Measurements from ENCODE around the gene CALY.
A peak's percentile ranks its signal among the peaks of the same experiment; 100 is the strongest.
"Not testable (repeated sequence)": the region's sequence is repeated elsewhere in the genome, so short reads cannot be mapped to it uniquely, and the experiment has no call there.

Gene CALY, protein sequence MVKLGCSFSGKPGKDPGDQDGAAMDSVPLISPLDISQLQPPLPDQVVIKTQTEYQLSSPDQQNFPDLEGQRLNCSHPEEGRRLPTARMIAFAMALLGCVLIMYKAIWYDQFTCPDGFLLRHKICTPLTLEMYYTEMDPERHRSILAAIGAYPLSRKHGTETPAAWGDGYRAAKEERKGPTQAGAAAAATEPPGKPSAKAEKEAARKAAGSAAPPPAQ

GRCh38 chr10:133336577-133337369, at the start of gene CALY:
CALY (minus strand) TSS chr10:133336896; CDS start chr10:133328989, 7,907 bp downstream.
- peak in 47 of 56 donors; percentile 14 to 85 (median 59) for DNase-seq

DNA sequence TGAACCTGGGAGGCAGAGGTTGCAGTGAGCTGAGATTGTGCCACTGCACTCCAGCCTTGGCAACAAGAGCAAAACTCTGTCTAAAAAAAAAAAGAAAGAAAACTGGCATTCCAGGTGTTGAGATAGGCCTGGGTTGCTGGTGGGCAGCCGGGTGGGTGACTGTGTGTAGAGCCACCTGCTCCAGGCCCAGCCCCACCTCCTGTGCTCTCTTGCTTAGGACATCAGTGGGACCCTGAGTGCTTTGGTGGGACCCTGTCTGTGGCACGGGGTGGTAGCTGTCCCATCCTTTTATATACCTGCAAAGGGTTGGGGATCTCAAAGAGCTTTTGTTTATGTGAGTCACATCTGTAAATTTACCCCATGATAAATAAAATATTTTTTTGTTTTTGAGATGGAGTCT, 48.5 kb upstream of the CALY start:
- DNase-seq: no peak

GRCh38 chr10:133384071-133384470, 47.4 kb upstream of the CALY start:
- DNase-seq: no peak

- DNase-seq: no peak
Observed at GRCh38 chr10:133383551-133383950, 46.9 kb upstream of the CALY start.

GRCh38 chr10:133381036-133381435, 44.3 kb upstream of the CALY start:
- no peak for DNase-seq

GRCh38 chr10:133379801-133380666, 43.3 kb upstream of the CALY start:
- DNase-seq: peak in 24 of 56 donors; percentile 3 to 67 (median 48)

- peak in 35 of 56 donors; percentile 17 to 78 (median 50) for DNase-seq
Observed at GRCh38 chr10:133379152-133379800, 42.6 kb upstream of the CALY start, which contains the start of gene PAOX. PAOX (plus strand) TSS chr10:133379262; CDS start chr10:133379317, 55 bp downstream.

DNA sequence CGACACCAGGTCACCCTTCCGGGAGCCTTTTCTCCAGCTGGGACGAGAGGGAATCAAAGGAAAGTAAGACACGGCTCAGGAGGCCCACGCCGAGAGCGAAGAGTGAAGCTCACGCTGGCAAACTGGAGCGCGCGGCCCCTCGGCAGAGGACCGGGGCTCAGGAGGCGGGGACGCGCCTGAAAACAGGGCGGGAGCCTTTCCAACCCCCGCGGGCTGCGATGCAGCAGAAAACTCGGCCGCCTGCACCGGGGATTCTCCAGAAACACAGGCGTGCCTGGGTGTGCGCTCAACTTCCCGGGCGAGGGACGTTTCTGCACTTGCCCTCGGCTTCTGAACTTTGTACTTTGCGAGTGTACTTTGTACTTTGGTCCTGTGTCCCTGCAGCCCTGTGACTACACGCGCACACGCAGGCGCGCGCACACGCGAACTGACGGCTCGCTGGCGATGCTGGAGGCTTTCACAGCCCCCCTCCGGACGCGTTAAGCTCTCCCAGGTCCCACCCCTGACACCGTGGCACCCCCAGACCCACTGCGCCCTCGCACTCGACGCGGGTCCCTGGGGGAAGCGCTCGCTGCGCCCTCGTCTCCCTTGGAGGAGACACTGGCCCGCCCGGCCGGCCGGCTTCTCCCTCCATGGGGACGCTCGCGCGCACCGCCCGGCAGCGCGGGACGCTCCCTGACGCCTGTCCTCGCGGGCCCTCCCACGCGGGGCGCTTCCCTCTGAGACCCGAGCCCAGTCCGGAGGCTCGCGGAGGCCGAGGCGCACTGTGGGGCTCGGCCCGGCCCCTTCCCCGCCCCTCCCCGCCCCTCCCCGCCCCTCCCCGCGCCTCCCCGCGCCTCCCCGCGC, 41.8 kb upstream of the CALY start:
- peak in 43 of 56 donors; percentile 14 to 80 (median 63) for DNase-seq

DNA sequence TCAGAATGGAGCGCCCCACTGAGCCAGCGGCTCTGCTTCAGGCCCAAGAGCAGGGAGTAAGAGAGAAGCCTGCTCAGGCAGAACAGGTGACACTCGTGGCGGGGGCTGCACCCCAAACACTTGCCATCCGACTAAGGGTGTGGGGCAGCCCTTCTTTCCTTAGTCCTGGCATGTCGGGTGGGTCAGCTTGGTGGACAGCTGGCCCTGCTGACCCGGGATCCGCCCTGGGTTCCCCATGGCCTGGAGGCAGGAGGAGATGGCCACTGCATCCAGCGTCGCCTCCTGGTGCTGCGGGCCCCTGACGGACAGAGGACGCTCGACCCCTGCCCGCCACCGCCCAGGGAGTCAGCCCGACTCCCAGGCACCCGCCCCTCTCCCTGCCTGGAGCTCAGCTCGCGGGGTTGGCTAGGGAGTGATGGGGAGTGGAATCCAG, 41.1 kb upstream of the CALY start:
- no peak for DNase-seq

DNA sequence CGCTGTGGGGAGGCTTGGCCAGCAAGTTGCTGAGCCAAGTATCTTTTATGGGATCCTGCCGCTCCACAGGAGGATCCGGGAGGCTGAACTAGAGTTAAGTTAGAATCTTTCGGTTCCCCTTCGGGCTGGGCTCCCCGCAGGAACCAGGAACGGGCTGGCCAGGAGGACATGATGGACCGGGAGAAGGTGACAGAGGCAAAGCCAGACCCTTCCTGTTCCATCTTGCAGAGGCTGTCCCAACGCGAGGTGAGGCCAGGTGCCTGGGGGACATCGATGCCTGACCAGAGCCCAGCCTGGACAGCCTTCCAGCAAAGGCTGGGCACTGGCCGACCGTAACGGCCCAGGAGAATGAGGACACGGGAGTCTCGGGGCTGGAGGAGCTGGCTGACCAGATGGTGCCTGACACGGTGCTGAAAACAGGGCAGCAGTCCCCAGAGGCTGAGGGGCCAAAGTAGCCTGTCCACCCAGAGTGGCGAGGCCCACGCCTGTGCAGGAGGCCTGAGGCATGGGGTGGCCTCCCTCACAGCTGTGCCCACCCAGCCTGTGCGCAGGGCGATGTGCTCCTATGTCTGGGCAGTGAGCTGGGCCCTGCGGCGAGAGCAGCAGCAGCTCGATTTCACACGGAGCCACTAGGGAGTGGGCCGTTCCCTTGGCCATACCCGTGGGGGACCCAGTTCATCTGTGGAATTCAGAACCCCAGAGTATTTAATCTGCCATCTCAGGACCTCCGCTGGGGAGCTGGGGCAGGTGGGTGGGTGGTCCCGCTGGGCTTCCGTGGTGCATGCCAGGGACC, 40.5 kb upstream of the CALY start:
- DNase-seq: no peak

DNA sequence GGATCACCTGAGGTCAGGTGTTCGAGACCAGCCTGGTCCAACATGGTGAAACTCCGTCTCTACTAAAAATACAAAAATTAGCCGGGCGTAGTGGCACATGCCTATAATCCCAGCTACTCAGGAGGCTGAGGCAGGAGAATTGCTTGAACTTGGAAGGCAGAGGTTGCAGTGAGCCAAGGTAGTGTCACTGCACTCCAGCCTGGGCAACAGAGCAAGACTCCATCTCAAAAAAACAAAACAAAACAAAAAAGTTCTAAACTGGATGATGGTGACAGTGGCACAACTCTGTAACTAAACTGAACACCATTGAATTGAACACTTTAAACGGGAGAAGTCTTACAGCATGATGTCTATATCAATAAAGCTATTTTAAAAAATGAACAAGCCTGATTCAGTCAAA, 39.5 kb upstream of the CALY start:
- DNase-seq: not testable (repeated sequence)

DNA sequence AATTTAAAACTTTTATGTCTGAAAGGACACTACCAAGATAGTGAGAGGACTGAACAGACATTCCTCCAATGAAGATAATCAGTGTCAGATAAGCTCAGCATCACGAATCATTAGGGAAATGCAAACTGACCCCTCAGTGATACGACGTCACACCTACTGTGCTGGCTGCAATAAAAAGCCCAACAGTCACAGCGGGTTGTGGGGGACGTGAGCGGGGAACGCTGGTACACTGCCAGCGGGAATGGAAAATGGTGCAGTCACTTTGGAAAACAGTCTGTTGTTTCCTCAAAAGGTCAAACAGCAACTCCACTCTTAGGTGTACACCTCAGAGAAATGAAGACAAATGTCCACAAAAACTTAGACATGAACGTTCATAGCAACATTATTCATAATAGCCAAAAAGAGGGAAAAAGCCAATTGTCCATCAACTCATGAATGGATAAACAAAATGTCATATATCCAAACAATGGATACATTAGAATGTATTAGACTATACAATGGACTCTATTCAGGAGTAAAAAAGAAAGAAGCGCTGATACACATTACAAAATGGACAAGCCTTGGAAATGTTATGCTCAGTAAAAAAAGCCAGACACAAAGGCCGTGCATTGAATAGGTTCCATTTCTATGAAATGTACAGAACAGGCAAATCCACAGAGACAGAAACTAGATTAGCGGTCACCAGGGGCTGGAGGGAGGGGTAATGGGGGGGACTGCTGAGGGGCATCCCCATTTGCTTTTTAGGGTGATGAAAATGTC, 38.8 kb upstream of the CALY start:
- peak in 6 of 56 donors; percentile 2 to 35 (median 18) for DNase-seq

DNA sequence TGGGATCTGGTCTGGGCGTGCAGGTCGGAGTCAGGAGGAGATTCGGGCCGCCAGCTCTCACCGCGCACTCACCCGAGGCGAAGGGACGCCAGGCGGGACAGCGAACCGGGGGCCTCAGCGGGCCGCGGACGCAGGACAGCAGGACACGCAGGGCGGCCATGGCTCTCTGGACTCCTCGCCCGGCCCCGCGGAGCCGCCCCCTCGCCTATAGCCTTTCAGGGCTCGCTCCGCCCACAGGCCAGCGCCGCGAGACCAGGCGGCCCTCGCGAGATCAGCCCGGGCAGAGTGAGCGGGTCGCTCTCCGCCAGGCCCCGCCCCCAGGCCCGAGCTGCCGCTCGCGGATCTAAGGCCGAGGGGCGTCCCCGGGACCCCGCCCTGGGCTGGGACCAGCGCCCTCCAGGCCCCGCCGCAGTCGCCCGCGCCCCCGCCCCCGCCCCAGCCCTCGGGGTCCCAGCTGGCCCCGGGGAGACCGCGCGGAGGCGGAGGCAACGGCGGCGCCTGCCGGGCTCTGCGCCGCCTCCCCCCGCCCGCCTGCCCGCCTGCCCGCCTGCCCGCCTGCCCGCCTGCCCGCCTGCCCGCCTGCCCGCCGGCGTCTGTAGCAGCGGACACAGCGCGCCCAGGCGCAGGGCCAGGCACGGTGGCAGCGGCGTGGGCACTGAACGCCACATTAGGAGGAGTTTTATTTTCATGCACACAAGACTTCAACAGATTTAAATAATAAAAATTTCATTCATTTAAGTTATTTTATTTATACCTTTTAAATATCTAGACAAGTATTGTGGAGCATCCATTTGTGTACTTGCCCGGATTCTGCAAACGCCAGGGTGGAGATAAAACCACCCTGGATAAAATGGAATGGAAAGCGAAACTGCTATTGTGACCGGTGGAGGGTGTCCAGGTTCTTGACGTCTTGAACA, 36.7 kb upstream of the CALY start, which contains the start of gene ECHS1:
TSS of gene ECHS1 (minus strand) at position 181 of the 917 bp plus-strand sequence. CDS start at position 160, 21 bp downstream.
- DNase-seq: peak; percentile 22 to 97 (median 84)

DNA sequence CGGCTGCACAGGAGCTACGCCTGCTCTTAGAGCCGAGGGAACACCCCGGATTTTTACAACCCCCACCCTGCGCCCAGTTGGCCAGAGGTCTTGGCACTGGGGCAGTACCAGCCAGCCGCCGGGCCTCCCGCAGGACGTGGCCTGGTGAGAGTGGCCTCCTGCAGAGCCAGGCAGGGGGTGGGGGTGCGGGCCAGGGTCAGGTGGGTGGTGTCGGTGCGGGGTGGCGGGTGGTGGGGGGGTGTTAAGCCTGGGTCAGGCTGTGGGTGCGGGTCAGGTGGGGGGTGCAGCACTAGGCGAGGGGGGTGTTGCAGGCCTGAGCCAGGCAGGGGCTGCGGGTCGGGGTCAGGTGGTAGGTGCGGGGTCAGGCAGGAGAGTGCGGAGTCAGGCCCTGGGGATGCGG, 35.8 kb upstream of the CALY start:
- peak in 1 of 56 donors; percentile 54 for DNase-seq

DNA sequence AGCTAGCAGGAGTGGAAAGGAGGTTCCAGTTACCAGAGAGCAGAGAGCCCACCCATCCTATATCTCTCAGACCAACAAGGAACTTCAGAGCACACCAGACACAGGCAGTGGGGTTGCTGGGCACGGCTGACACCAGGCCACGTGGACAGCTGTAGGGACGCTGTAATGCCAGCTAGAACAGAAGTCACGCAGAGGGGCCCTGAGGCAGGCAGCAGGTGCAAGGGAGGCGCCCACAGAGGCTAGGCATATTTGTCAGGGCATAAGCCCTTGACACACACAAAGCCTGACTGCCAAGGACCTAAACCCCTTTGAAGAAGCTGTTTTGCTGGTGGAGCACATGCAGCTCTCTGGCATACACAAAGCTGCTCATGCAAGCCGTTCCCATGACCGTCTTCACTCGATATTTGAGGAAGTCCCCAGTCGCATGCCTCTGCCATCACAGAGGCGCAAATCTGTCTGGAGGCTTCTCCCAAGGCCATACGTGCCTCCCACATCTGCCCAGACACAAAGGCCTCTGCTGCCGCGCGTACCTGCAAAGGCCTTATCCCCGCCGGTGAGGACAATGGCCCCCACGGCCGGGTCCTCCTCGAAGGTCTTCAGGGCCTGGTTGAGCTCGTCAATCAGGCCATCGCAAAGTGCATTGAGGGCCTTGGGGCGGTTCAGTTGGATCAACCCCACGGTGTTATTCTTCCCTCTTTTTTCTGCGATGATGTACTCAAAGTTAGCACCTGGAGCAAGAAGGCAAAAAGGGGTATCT, 33.5 kb upstream of the CALY start:
- no peak for DNase-seq

DNA sequence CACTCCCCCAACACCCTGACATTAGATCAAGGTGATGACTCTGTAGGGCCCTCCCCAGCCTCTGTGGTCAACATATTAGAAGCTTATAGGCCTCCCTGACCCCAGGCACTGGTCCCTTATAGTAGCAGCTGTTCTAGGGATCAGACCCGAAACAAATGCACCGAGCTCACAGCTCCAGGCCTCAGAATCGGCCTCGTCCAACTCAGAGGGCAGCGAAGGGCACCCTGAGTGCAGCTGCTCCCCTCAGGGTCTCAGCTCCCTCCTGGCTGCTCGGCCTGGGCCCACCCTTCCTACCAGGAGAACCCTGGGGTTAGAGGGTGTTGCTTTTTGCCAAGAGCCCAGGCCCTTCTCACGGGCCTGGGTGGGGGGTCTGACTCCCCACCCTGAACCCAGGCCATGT, 31.5 kb upstream of the CALY start:
- no peak for DNase-seq

Data from amygdala (tissue), 56 donors.